SW480 (cell line): ENCODE data around the gene BARX2.
A peak's percentile ranks its signal among the peaks of the same experiment; 100 is the strongest.
"Not testable (repeated sequence)": the region's sequence is repeated elsewhere in the genome, so short reads cannot be mapped to it uniquely, and the experiment has no call there.

Experiments used
- DNase-seq: peaks from one replicate; pipeline ENCODE4 v3.0.0-alpha.2; 2016; ENCODE audit warnings: low spot score

Gene BARX2

GRCh38 chr11:129375751-129376657 is at the start of gene BARX2:
Gene BARX2, plus strand, starts transcription at chr11:129375848. Its CDS starts 188 bp downstream, at chr11:129376036.
- DNase-seq: peak; percentile 65

- DNase-seq: no peak
These were observed 48.7 kb upstream of the BARX2 start for GRCh38 chr11:129326921-129327320.

- DNase-seq: not testable (repeated sequence)
These were observed 47.9 kb upstream of the BARX2 start for GRCh38 chr11:129327708-129328107.

- no peak for DNase-seq
These were observed 46.9 kb upstream of the BARX2 start for GRCh38 chr11:129328756-129329155.

- DNase-seq: no peak
These were observed 44.4 kb upstream of the BARX2 start for GRCh38 chr11:129331217-129331616.

GRCh38 chr11:129331871-129332274 is 43.8 kb upstream of the BARX2 start:
- DNase-seq: peak; percentile 87

GRCh38 chr11:129333873-129334272 is 41.8 kb upstream of the BARX2 start:
- peak; percentile 80 for DNase-seq

GRCh38 chr11:129344301-129344940 is 31.2 kb upstream of the BARX2 start:
- not testable (repeated sequence) for DNase-seq

GRCh38 chr11:129346916-129347315 is 28.7 kb upstream of the BARX2 start:
- no peak for DNase-seq

- no peak for DNase-seq
These were observed 26.8 kb upstream of the BARX2 start for GRCh38 chr11:129348813-129349212.

- no peak for DNase-seq
These were observed 23.0 kb upstream of the BARX2 start for GRCh38 chr11:129352676-129353075.

GRCh38 chr11:129354691-129355090 is 21.0 kb upstream of the BARX2 start:
- DNase-seq: no peak

GRCh38 chr11:129359748-129360147 is 15.9 kb upstream of the BARX2 start:
- no peak for DNase-seq

- peak; percentile 89 for DNase-seq
These were observed 11.4 kb upstream of the BARX2 start for GRCh38 chr11:129364143-129364654.

GRCh38 chr11:129365816-129366215 is 9.8 kb upstream of the BARX2 start:
- DNase-seq: peak; percentile 96

GRCh38 chr11:129366737-129367597 is 8.7 kb upstream of the BARX2 start:
- peak; percentile 23 for DNase-seq

GRCh38 chr11:129368889-129369672 is 6.6 kb upstream of the BARX2 start:
- DNase-seq: no peak

GRCh38 chr11:129370715-129371114 is 4.9 kb upstream of the BARX2 start:
- no peak for DNase-seq

- no peak for DNase-seq
These were observed 2.8 kb upstream of the BARX2 start for GRCh38 chr11:129372609-129373488.

- no peak for DNase-seq
These were observed 2.1 kb upstream of the BARX2 start for GRCh38 chr11:129373489-129373953.
